GM19025 (cell line): ENCODE data around the gene DNER.

Source experiments
- ATAC-seq: cut with Tn5 transposase; IDR thresholded peaks from one replicate; pipeline ENCODE4 v1.9.1; 2021; ENCODE audit warnings: mild to moderate bottlenecking, low read depth, moderate library complexity; ENCODE audit not compliant: unreplicated experiment

DNER gene

GRCh38 chr2:229673676-229674075 is 40.7 kb downstream of the DNER start:
- ATAC-seq, result no peak

- no peak for ATAC-seq
Measured at GRCh38 chr2:229672021-229672420, 42.3 kb downstream of the DNER start.

GRCh38 chr2:229669841-229670240 is 44.5 kb downstream of the DNER start:
- ATAC-seq, result no peak

GRCh38 chr2:229666811-229667210 is 47.5 kb downstream of the DNER start:
- ATAC-seq, result no peak

DNA sequence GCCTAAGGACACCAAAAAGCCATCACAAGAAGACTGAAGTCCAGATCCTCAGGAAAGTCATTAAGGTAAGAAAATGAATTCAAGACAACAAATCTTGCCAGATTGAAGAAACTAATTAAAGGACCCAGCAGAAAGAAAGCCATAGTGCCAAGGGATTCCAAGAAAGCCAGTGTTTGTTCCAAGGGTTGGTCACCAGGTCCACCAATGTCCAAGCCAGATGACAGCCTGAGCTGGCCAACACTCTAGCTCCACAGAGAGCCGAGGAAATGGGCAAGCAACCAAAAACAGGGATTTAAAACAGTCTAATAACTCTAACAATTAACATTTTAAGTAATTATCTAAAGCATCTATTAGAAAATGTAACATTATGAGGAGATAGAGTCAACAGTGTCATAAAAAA is 49.2 kb downstream of the DNER start:
- no peak for ATAC-seq

DNA sequence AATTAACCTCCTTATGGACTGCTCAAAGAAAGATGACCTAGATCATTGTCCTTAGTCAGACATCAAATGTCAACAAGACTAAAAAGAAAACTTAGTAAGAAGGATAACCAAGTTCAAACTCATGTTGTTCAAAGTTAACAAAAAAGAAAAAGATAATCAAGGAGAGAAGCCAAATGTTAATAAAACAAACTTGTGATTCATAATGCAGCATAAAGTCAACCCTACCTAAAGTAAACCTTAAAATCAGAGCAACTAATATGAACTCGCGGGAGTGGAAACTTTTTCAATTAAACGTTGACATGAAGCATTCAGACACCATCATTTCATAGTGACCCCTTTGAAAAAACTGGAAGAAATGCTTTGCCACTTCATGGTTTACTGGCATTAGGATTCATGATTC is 52.9 kb downstream of the DNER start:
- ATAC-seq, result no peak

DNA sequence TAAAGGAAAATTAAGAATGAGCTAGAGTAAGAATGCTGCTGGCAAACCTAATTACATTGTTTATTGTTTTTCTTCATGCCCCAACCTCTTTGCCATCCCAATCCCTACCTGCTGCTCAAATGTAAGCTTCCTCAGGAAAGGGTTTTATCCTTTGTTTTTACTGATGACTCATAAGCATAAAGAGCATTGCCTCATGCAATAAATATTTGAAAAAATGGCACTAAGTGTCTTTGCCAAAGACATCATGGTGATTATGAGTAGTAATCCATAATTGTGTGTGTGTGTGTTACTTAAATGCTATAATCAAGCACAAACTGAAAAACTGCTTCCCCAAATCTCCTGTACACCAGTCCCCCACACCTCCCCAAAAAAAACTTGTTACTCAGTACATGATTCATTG is 53.4 kb downstream of the DNER start:
- ATAC-seq, result no peak

- ATAC-seq, result no peak
Measured at GRCh38 chr2:229660391-229660790, 54.0 kb downstream of the DNER start.

DNA sequence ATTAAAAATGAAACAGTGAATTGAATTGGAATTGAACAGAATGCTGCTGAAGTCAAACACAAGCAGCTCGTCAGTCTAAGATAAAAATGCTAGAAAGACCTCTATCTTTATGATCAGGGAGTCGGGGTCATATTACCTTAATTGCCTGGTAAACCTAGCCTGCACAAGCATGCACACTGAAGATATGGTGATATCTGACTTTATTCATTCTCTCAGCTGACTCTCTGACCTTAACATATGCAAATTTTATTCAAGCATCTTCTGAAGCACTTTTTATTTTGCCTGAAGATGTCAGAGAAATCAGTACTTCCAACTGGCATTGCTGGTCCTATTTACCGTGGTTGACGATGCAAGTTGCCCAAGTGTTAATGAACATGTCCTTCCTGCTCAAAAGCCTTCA is 56.4 kb downstream of the DNER start:
- no peak for ATAC-seq

DNA sequence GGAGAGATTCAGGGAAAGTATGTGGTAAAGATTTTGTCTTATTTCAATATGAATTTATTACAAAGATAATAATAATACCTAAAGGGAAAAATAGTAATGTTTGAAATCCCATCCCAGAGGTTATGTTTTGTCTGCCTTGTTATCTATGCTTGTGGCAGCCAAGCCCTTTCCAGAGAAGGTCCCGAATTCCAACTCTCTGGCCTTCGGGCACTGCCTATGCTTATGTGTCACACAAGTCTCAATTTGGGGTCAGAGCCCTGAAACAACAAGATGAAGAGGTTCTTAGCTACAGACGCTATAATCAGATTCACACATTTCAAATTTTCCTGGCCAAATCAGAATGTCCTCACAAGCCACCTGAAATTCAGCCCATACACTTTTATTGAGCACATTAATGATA is 59.9 kb downstream of the DNER start:
- ATAC-seq, result no peak

GRCh38 chr2:229653531-229653930 is 60.8 kb downstream of the DNER start:
- ATAC-seq, result no peak

- no peak for ATAC-seq
Measured at GRCh38 chr2:229652796-229653195, 61.6 kb downstream of the DNER start.

DNA sequence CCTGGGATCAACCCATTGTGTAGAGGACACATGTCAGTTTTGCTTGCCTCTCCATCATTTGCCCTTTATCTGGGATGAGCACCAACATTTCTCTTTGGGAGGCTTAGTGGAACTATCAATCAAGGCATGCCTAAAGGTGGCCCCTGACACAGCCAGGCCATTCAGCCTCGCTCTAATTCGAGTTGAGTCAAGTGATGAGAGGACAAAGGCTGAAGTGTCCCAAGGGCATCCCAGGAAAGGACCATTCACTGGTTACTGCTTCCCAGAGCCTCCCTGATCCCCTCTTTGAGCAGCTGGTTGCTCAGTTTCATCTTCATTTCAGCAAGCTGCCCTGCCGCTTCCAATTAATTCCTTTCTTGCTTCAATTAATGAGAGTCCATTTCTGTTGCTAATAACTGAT is 63.5 kb downstream of the DNER start:
- no peak for ATAC-seq

GRCh38 chr2:229650059-229650458 is 64.3 kb downstream of the DNER start:
- no peak for ATAC-seq

GRCh38 chr2:229646186-229646723 is 68.1 kb downstream of the DNER start:
- ATAC-seq, result no peak

DNA sequence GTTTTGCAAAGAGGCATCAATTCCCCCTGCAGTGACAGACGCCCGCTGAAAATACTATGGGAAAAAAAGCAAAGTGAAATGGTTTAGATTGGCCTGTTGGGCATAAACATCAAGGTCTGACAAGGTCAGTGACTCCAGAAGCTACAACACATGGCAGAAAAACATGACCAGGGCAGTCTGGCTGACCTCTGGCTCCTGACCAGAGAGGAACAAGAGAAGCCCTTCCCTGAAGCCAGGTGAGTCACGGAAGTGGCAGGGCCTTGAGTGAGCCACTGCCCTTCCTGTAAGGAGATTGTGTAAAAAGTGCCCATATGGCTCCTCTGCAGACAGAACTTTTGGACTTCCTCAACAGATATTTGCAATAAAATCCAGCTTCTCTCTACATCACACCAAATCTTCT is 72.0 kb downstream of the DNER start:
- ATAC-seq, result no peak

- ATAC-seq, result no peak
Measured at GRCh38 chr2:229641676-229642075, 72.7 kb downstream of the DNER start.

- no peak for ATAC-seq
Measured at GRCh38 chr2:229640636-229641035, 73.7 kb downstream of the DNER start.

GRCh38 chr2:229636571-229636970 is 77.8 kb downstream of the DNER start:
- ATAC-seq, result no peak

- no peak for ATAC-seq
Measured at GRCh38 chr2:229635371-229635680, 79.0 kb downstream of the DNER start.

DNA sequence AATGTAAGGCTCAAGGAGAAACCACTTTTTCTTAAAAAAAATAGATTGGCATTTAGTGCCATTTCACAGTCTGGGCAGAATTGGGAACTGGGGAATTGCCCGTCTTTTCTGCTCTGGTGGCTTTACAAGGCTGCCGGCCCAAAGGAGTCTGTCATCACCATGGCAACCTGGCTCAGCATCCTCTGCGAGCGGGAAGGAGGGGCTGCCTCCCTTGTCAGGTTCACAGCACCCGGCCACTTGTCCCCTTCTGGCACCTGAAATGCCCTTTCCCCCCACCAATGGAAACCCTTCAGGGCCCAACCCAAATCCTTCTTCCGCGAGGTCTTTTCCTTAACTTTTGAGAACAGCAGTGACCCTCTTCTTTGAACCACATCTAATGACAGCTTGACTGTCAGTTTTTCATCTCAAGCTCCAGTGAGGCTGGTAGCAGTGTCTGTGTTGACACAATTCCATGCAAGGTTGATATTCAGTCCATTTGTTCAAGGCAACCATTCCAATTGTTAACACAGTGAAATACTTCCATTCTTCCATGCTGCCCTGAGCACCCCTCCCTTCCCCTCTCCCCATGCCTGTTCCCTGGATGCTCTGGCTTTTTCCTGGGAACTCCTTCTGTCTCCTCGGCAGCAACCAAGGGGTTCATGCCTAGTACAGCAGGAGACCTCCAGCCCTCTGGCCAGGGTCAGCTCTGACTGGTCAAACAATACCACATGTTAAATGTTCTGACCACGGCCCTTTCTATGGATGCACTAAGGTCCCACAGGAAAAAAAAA is 79.6 kb downstream of the DNER start:
- no peak for ATAC-seq

- ATAC-seq, result no peak
Measured at GRCh38 chr2:229633556-229633955, 80.8 kb downstream of the DNER start.

DNA sequence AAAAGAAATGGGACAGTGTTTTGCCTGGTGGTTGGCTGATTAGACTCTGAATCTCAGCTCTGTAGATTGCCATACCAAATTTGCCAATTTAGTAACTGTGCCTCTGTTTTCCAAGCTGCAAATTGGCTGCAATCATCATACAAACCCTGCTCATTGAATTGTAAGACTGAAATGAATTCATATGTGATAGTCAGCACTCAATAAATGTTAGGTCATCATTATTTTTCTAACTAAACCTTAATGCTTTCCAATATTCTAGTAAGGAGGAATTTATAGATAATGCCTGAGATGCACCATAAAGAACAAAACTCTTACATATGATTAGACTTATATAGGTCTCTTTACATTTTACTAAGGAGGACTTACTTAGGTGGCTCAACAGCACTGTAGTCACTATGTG is 85.3 kb downstream of the DNER start:
- ATAC-seq, result no peak
